Measurements from ENCODE around the gene PLIN4.

The PLIN4 gene

GRCh38 chr19:4505570-4506448 is 12.5 kb downstream of the PLIN4 start:
- Histone ChIP-seq H3K27me3 (ENCODE audit: control insufficient read depth in 1 of 2, insufficient read depth in 2 of 2, low read length in 2 of 2) (no peaks in the 10 kb centered on the region), H3K9me3 (ENCODE audit: control insufficient read depth in 1 of 2, low read length in 2 of 2) (no peaks in the 10 kb centered on the region), H3K36me3 (ENCODE audit: control insufficient read depth in 1 of 2, insufficient read depth in 2 of 2, low read length in 2 of 2) (peaks cover 4 to 28% of the 10 kb centered on the region in 2 donors), H3K9ac (ENCODE audit: low read depth in 1 of 2, low read length in 2 of 2) (no peak overlapping the region), H3K4me3 (ENCODE audit: low read depth in 1 of 2, low read length in 2 of 2) (no peak overlapping the region), H3K27ac (ENCODE audit: low read depth, low read length) (no peak overlapping the region), H3K4me1 (ENCODE audit: control insufficient read depth in 1 of 2, insufficient read depth in 2 of 2, low read length in 2 of 2) (no peaks in the 10 kb centered on the region)

GRCh38 chr19:4504891-4505569 is 13.3 kb downstream of the PLIN4 start:
- H3K27ac ChIP-seq (ENCODE audit: low read depth, low read length) = no peak overlapping the region
- peaks cover 4 to 31% of the 10 kb centered on the region in 2 donors for H3K36me3 ChIP-seq (ENCODE audit: control insufficient read depth in 1 of 2, insufficient read depth in 2 of 2, low read length in 2 of 2)
- no peaks in the 10 kb centered on the region for H3K27me3 ChIP-seq (ENCODE audit: control insufficient read depth in 1 of 2, insufficient read depth in 2 of 2, low read length in 2 of 2)
- H3K4me1 ChIP-seq (ENCODE audit: control insufficient read depth in 1 of 2, insufficient read depth in 2 of 2, low read length in 2 of 2) = no peaks in the 10 kb centered on the region
- H3K4me3 ChIP-seq (ENCODE audit: low read depth in 1 of 2, low read length in 2 of 2) = no peak overlapping the region
- H3K9me3 ChIP-seq (ENCODE audit: control insufficient read depth in 1 of 2, low read length in 2 of 2) = no peaks in the 10 kb centered on the region
- H3K9ac ChIP-seq (ENCODE audit: low read depth in 1 of 2, low read length in 2 of 2) = no peak overlapping the region

GRCh38 chr19:4504297-4504701 is 14.0 kb downstream of the PLIN4 start:
- H3K9ac ChIP-seq (ENCODE audit: low read depth in 1 of 2, low read length in 2 of 2) = no peak overlapping the region
- H3K9me3 ChIP-seq (ENCODE audit: control insufficient read depth in 1 of 2, low read length in 2 of 2) = no peaks in the 10 kb centered on the region
- H3K27ac ChIP-seq (ENCODE audit: low read depth, low read length) = no peak overlapping the region
- H3K4me3 ChIP-seq (ENCODE audit: low read depth in 1 of 2, low read length in 2 of 2) = no peak overlapping the region
- H3K36me3 ChIP-seq (ENCODE audit: control insufficient read depth in 1 of 2, insufficient read depth in 2 of 2, low read length in 2 of 2) = peaks cover 4 to 31% of the 10 kb centered on the region in 2 donors
- H3K27me3 ChIP-seq (ENCODE audit: control insufficient read depth in 1 of 2, insufficient read depth in 2 of 2, low read length in 2 of 2) = no peaks in the 10 kb centered on the region
- no peaks in the 10 kb centered on the region for H3K4me1 ChIP-seq (ENCODE audit: control insufficient read depth in 1 of 2, insufficient read depth in 2 of 2, low read length in 2 of 2)

DNA sequence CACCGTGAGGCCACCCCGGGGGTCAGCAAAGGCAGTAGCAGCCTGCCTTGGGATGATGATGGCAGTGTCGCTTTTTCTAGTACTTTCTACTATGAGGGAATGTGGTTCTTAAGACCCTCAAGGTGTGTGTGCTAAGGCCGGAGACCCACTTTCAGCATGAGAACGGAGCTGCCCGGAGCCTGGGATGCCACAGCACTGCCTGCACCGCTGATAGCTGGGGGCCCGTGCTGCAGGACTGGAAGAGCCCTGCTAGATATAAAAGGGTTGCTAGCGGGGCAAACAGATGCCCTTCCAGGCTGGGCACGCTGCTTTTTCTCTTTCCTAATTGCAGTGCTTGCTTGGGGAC is 14.5 kb downstream of the PLIN4 start:
- Histone ChIP-seq H3K27ac (ENCODE audit: low read depth, low read length) (no peak overlapping the region), H3K36me3 (ENCODE audit: control insufficient read depth in 1 of 2, insufficient read depth in 2 of 2, low read length in 2 of 2) (peaks cover 4 to 32% of the 10 kb centered on the region in 2 donors), H3K9ac (ENCODE audit: low read depth in 1 of 2, low read length in 2 of 2) (no peak overlapping the region), H3K27me3 (ENCODE audit: control insufficient read depth in 1 of 2, insufficient read depth in 2 of 2, low read length in 2 of 2) (no peaks in the 10 kb centered on the region), H3K4me3 (ENCODE audit: low read depth in 1 of 2, low read length in 2 of 2) (no peak overlapping the region), H3K9me3 (ENCODE audit: control insufficient read depth in 1 of 2, low read length in 2 of 2) (no peaks in the 10 kb centered on the region), H3K4me1 (ENCODE audit: control insufficient read depth in 1 of 2, insufficient read depth in 2 of 2, low read length in 2 of 2) (no peaks in the 10 kb centered on the region)

- H3K4me1 ChIP-seq (ENCODE audit: control insufficient read depth in 1 of 2, insufficient read depth in 2 of 2, low read length in 2 of 2) = no peaks in the 10 kb centered on the region
- no peaks in the 10 kb centered on the region for H3K9me3 ChIP-seq (ENCODE audit: control insufficient read depth in 1 of 2, low read length in 2 of 2)
- no peak overlapping the region for H3K27ac ChIP-seq (ENCODE audit: low read depth, low read length)
- no peaks in the 10 kb centered on the region for H3K27me3 ChIP-seq (ENCODE audit: control insufficient read depth in 1 of 2, insufficient read depth in 2 of 2, low read length in 2 of 2)
- no peak overlapping the region for H3K9ac ChIP-seq (ENCODE audit: low read depth in 1 of 2, low read length in 2 of 2)
- H3K4me3 ChIP-seq (ENCODE audit: low read depth in 1 of 2, low read length in 2 of 2) = no peak overlapping the region
- peaks cover 9 to 37% of the 10 kb centered on the region in 2 donors for H3K36me3 ChIP-seq (ENCODE audit: control insufficient read depth in 1 of 2, insufficient read depth in 2 of 2, low read length in 2 of 2)
Observed at GRCh38 chr19:4503132-4503824, 15.0 kb downstream of the PLIN4 start.

DNA sequence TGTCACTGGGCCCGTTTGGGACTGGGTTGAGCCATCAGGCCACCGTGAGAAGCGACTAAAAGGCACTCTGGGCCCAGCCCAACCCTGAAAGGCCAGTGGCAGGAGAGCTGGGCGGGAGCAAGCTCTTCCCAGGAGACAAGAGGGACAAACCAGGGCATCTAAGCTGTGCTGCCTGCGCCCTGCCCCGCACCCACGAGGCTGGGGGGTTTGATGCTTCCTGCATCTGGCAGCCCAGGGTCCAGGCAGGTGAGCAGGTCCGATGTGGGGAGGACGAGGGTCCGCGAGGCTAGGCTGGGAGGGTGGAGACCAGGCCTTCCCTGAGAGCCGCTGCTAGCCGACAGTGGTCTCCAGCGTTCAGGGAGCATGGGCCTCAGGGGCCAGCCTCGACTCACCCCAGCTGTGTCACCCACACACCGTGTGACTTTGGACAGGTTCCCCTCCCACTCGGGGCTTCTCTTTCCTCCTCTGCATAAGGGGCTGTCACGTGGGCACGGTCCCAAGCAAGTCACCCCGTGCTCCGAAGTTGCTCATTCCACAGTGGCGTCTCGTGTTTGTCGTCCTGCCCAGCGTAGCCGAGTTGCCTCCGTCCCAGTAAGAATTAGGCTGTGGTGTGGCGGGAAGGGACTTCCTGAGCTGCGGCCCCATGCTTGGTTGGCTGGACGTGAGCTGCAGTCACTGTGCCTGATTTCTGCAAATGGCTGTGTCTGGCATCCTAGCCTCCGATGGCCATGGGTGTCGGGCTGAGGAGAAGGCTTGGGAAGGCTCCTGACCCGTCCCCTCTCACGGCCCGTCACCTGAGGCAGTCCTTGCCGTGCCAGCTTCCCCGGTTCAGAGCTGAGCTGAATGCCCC is 15.8 kb downstream of the PLIN4 start:
- Histone ChIP-seq H3K9me3 (ENCODE audit: control insufficient read depth in 1 of 2, low read length in 2 of 2) (no peaks in the 10 kb centered on the region), H3K36me3 (ENCODE audit: control insufficient read depth in 1 of 2, insufficient read depth in 2 of 2, low read length in 2 of 2) (peaks cover 13 to 42% of the 10 kb centered on the region in 2 donors), H3K4me3 (ENCODE audit: low read depth in 1 of 2, low read length in 2 of 2) (no peak overlapping the region), H3K9ac (ENCODE audit: low read depth in 1 of 2, low read length in 2 of 2) (no peak overlapping the region), H3K4me1 (ENCODE audit: control insufficient read depth in 1 of 2, insufficient read depth in 2 of 2, low read length in 2 of 2) (no peaks in the 10 kb centered on the region), H3K27me3 (ENCODE audit: control insufficient read depth in 1 of 2, insufficient read depth in 2 of 2, low read length in 2 of 2) (no peaks in the 10 kb centered on the region), H3K27ac (ENCODE audit: low read depth, low read length) (no peak overlapping the region)

DNA sequence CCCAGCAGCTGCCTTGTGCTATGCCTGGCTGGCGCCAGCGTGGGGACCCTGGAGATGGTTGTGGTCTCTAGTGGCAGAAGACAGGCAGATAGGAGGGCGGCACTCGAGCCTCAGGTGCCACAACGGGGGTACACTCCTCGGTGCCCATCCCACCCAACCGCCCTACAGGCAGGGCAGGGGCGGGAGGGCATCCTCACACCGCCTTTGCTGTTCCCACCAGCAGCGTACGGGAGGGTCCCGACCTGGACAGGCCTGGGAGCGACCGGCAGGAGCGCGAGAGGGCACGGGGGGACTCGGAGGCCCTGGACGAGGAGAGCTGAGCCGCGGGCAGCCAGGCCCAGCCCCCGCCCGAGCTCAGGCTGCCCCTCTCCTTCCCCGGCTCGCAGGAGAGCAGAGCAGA is 16.6 kb downstream of the PLIN4 start:
- Histone ChIP-seq H3K4me3 (ENCODE audit: low read depth in 1 of 2, low read length in 2 of 2) (no peak overlapping the region), H3K36me3 (ENCODE audit: control insufficient read depth in 1 of 2, insufficient read depth in 2 of 2, low read length in 2 of 2) (peaks cover 13 to 42% of the 10 kb centered on the region in 2 donors), H3K27me3 (ENCODE audit: control insufficient read depth in 1 of 2, insufficient read depth in 2 of 2, low read length in 2 of 2) (no peaks in the 10 kb centered on the region), H3K4me1 (ENCODE audit: control insufficient read depth in 1 of 2, insufficient read depth in 2 of 2, low read length in 2 of 2) (no peaks in the 10 kb centered on the region), H3K9me3 (ENCODE audit: control insufficient read depth in 1 of 2, low read length in 2 of 2) (no peaks in the 10 kb centered on the region), H3K27ac (ENCODE audit: low read depth, low read length) (no peak overlapping the region), H3K9ac (ENCODE audit: low read depth in 1 of 2, low read length in 2 of 2) (no peak overlapping the region)

DNA sequence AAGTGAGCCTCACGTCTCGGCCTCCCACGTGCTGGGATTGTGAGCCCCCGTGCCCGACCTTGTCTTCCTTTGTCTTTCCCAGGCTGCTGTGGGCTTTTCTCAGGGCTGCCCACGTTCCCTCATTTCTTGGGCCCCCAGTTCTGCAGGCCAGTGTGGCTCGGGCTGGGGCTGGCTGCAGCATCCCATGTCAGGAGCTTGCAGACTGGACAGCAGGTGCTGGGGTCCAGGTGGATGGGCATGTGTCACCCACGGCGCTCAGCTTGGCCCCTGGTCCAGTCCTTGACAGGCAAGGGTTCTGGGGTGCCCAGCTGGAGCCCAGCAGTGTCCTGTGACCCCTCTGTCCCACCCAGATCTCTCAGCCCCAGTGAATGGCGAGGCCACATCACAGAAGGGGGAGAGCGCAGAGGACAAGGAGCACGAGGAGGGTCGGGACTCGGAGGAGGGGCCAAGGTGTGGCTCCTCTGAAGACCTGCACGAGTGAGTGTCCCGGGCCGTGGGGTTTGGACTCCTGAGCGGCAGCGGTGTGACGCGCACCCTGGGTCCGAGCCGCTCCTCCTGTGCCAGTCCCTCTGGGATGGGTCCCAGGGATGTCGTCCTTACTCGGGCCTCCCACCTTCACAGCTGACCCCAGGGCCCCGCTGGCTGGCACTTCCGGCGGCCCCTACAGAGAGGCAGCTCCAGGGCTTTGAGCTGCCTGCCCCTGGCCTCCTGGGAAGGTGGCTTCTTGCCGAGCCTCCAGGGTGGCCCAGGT is 17.3 kb downstream of the PLIN4 start:
- no peak overlapping the region for H3K9ac ChIP-seq (ENCODE audit: low read depth in 1 of 2, low read length in 2 of 2)
- H3K36me3 ChIP-seq (ENCODE audit: control insufficient read depth in 1 of 2, insufficient read depth in 2 of 2, low read length in 2 of 2) = peaks cover 13 to 48% of the 10 kb centered on the region in 2 donors
- H3K4me3 ChIP-seq (ENCODE audit: low read depth in 1 of 2, low read length in 2 of 2) = no peak overlapping the region
- no peaks in the 10 kb centered on the region for H3K27me3 ChIP-seq (ENCODE audit: control insufficient read depth in 1 of 2, insufficient read depth in 2 of 2, low read length in 2 of 2)
- no peaks in the 10 kb centered on the region for H3K9me3 ChIP-seq (ENCODE audit: control insufficient read depth in 1 of 2, low read length in 2 of 2)
- no peaks in the 10 kb centered on the region for H3K4me1 ChIP-seq (ENCODE audit: control insufficient read depth in 1 of 2, insufficient read depth in 2 of 2, low read length in 2 of 2)
- H3K27ac ChIP-seq (ENCODE audit: low read depth, low read length) = no peak overlapping the region

DNA sequence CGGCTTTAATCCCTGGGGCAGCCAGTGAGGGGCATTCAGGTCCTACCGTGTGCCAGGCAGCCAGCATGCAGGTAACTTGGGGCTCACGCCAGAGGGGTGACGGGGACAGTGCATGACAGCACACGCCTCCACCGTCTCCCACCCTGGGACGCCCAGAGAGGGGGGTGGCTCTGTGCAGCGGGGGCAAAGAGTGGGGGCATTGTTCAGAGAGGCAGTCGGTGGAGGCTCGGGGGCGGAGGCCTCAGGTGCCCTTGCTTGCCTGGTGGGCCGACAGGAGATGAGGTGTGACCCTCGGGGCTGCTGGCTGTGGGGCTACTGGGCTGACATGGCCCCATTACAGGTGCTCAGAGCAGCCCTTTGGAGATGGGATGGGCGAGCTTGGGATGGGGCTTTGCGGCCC is 18.4 kb downstream of the PLIN4 start:
- peaks cover 9 to 49% of the 10 kb centered on the region in 2 donors for H3K36me3 ChIP-seq (ENCODE audit: control insufficient read depth in 1 of 2, insufficient read depth in 2 of 2, low read length in 2 of 2)
- H3K27me3 ChIP-seq (ENCODE audit: control insufficient read depth in 1 of 2, insufficient read depth in 2 of 2, low read length in 2 of 2) = no peaks in the 10 kb centered on the region
- no peaks in the 10 kb centered on the region for H3K4me1 ChIP-seq (ENCODE audit: control insufficient read depth in 1 of 2, insufficient read depth in 2 of 2, low read length in 2 of 2)
- no peak overlapping the region for H3K4me3 ChIP-seq (ENCODE audit: low read depth in 1 of 2, low read length in 2 of 2)
- H3K9ac ChIP-seq (ENCODE audit: low read depth in 1 of 2, low read length in 2 of 2) = no peak overlapping the region
- H3K9me3 ChIP-seq (ENCODE audit: control insufficient read depth in 1 of 2, low read length in 2 of 2) = no peaks in the 10 kb centered on the region
- no peak overlapping the region for H3K27ac ChIP-seq (ENCODE audit: low read depth, low read length)

Measured in duodenal mucosa (tissue), 2 donors.